Liver (tissue), 9 donors: Measurements from ENCODE around the gene ATAD1. TPM values are rescaled to one million over a fixed set of nuclear protein-coding genes. Genes with fewer than 3 reads are reported as not detected.
A peak's percentile ranks its signal among the peaks of the same experiment; 100 is the strongest.

Experiments
- DNase-seq: peaks from one replicate; pipeline ENCODE4 v3.0.0-alpha.2; 2017; ENCODE audit warnings: low spot score
- H3K27ac ChIP-seq, 2 donors: one replicate each; pipeline ENCODE4 v1.7.0; 2013; ENCODE audit warnings: inconsistent platforms in 2 of 2, low read length in 2 of 2, control low read depth in 1 of 2, low read depth in 1 of 2, mild to moderate bottlenecking in 1 of 2
- H3K27me3 ChIP-seq, 4 donors: one replicate each; pipeline versions ENCODE4 v1.6.1 to v1.7.0; 2013; ENCODE audit warnings: low read length in 3 of 4, inconsistent platforms in 1 of 4, mild to moderate bottlenecking in 1 of 4, moderate library complexity in 1 of 4; ENCODE audit not compliant: control insufficient read depth in 4 of 4, insufficient read depth in 4 of 4
- H3K36me3 ChIP-seq, 4 donors: one replicate each; pipeline versions ENCODE4 v1.6.1 to v1.7.0; 2013; ENCODE audit warnings: low read length in 3 of 4, mild to moderate bottlenecking in 3 of 4, low read depth in 1 of 4, moderate library complexity in 1 of 4; ENCODE audit not compliant: control insufficient read depth in 4 of 4, insufficient read depth in 3 of 4
- H3K4me1 ChIP-seq, 4 donors: one replicate each; pipeline versions ENCODE4 v1.6.1 to v1.7.0; 2013; ENCODE audit warnings: low read length in 3 of 4, mild to moderate bottlenecking in 3 of 4, moderate library complexity in 1 of 4; ENCODE audit not compliant: control insufficient read depth in 4 of 4, insufficient read depth in 4 of 4
- H3K4me3 ChIP-seq, 3 donors: one replicate each; pipeline versions ENCODE4 v1.6.1 to v1.7.0; 2013; ENCODE audit warnings: low read length in 3 of 3, control low read depth in 1 of 3, low read depth in 1 of 3, mild to moderate bottlenecking in 1 of 3
- H3K9ac ChIP-seq, 2 donors: one replicate each; pipeline ENCODE4 v1.7.0; 2013; ENCODE audit warnings: low read length in 2 of 2, mild to moderate bottlenecking in 2 of 2, moderate library complexity in 2 of 2, control low read depth in 1 of 2, low read depth in 1 of 2
- H3K9me3 ChIP-seq, 4 donors: one replicate each; pipeline versions ENCODE4 v1.6.1 to v1.7.0; 2013; ENCODE audit warnings: low read length in 3 of 4; ENCODE audit not compliant: control insufficient read depth in 4 of 4
- CTCF ChIP-seq: fragments of 150-350 bp; IDR thresholded peaks from 2 replicates; pipeline ENCODE4 v1.5.1; 2017; ENCODE audit warnings: improper control_type of control experiment, low read depth, low read length; ENCODE audit not compliant: missing input control
- EGR1 ChIP-seq, 2 donors: IDR thresholded peaks; 2 replicates each; pipeline ENCODE4 v1.6.1; 2016 to 2018; ENCODE audit warnings: antibody characterized with exemption in 2 of 2, low read depth in 2 of 2
- FOXA1 ChIP-seq: IDR thresholded peaks from 2 replicates; pipeline ENCODE4 v1.6.1; 2016; ENCODE audit warnings: antibody characterized with exemption
- FOXA2 ChIP-seq: IDR thresholded peaks from 2 replicates; pipeline ENCODE4 v1.6.1; 2016; ENCODE audit warnings: antibody characterized with exemption
- GABPA ChIP-seq, 2 donors: IDR thresholded peaks in 1 of 2; conservative IDR thresholded peaks in 1 of 2; 2 replicates each; pipeline ENCODE4 v1.6.1; 2016; ENCODE audit warnings: antibody characterized with exemption in 2 of 2, mild to moderate bottlenecking in 1 of 2, moderate library complexity in 1 of 2
- HNF4A ChIP-seq, 2 donors: conservative IDR thresholded peaks; 2 replicates each; pipeline ENCODE4 v1.6.1; 2016; ENCODE audit warnings: antibody characterized with exemption in 2 of 2, mild to moderate bottlenecking in 2 of 2
- HNF4G ChIP-seq: IDR thresholded peaks from 2 replicates; pipeline ENCODE4 v1.6.1; 2016; ENCODE audit warnings: antibody characterized with exemption
- JUND ChIP-seq, 2 donors: IDR thresholded peaks; 2 replicates each; pipeline ENCODE4 v1.6.1; 2016; ENCODE audit warnings: antibody characterized with exemption in 2 of 2
- NR2F2 ChIP-seq: IDR thresholded peaks from 2 replicates; pipeline ENCODE4 v1.6.1; 2016; ENCODE audit warnings: antibody characterized with exemption
- RAD21 ChIP-seq, 2 donors: IDR thresholded peaks; 2 replicates each; pipeline ENCODE4 v1.6.1; 2016; ENCODE audit warnings: antibody characterized with exemption in 2 of 2, mild to moderate bottlenecking in 2 of 2
- RXRA ChIP-seq, 2 donors: IDR thresholded peaks; 2 replicates each; pipeline ENCODE4 v1.6.1; 2017 to 2018; ENCODE audit warnings: antibody characterized with exemption in 2 of 2, mild to moderate bottlenecking in 1 of 2
- SP1 ChIP-seq: IDR thresholded peaks from 2 replicates; pipeline ENCODE4 v1.6.1; 2018; ENCODE audit warnings: antibody characterized with exemption, mild to moderate bottlenecking
- TAF1 ChIP-seq: conservative IDR thresholded peaks from 2 replicates; pipeline ENCODE4 v1.6.1; 2016; ENCODE audit warnings: antibody characterized with exemption, mild to moderate bottlenecking
- YY1 ChIP-seq: IDR thresholded peaks from 2 replicates; pipeline ENCODE4 v1.6.1; 2016; ENCODE audit warnings: antibody characterized with exemption, mild to moderate bottlenecking
- ZBTB33 ChIP-seq: IDR thresholded peaks from 2 replicates; pipeline ENCODE4 v1.6.1; 2016; ENCODE audit warnings: antibody characterized with exemption
- WGBS: extraction: QIAGEN DNeasy Blood & Tissue Kit; methylation state at CpG from one replicate; pipeline ENCODE4 v1.1.7; 2013; 5-methylcytosine and 5-hydroxymethylcytosine counted together
- polyA plus RNA-seq, 2 donors: library from polyadenylated mRNA; stranded (reverse) in 1 of 2; unstranded in 1 of 2; fragments of 200-250 nt in 1 of 2; fragments of >200 nt in 1 of 2; fragmentation: Nextera tagmentation in 1 of 2; extraction: Ambion mirVana in 1 of 2; gene quantifications; one replicate each; pipeline versions ENCODE4 v1.2.1 to v1.2.3, GENCODE V29; 2013 to 2015
- total RNA-seq, 2 donors: library from RNA; depleted of rRNA; stranded (reverse); fragments of >200 nt; gene quantifications; one replicate each; pipeline ENCODE4 v1.2.3, GENCODE V29; 2014
- TF ChIP-seq, protein P1 (sequence below): IDR thresholded peaks from 2 replicates; pipeline ENCODE4 v1.6.1; 2016; ENCODE audit warnings: antibody characterized with exemption, mild to moderate bottlenecking
- TF ChIP-seq, protein P2 (sequence below): IDR thresholded peaks from 2 replicates; pipeline ENCODE4 v1.6.1; 2016; ENCODE audit warnings: antibody characterized with exemption
- TF ChIP-seq, protein P3 (sequence below): IDR thresholded peaks from 2 replicates; pipeline ENCODE4 v1.6.1; 2016; ENCODE audit warnings: antibody characterized with exemption
- donor health status: healthy.
- donor health status: healthy.
- donor health status: healthy.
- donor health status: healthy.
- donor health status: healthy.

The ATAD1 gene
- total and polyA plus RNA-seq, 4 donors: 12.6 to 33.4 (median 13.1) TPM

- TF ChIP-seq ZBTB33 (no peak), TAF1 (no peak), HNF4A (conservative IDR thresholded peaks at IDR 0.05) (peak; percentile 42 to 46), FOXA2 (no peak), CTCF (no peak), FOXA1 (no peak)
These were observed 63.8 kb downstream of the ATAD1 start (continued) for GRCh38 chr10:87753995-87754866.

DNA sequence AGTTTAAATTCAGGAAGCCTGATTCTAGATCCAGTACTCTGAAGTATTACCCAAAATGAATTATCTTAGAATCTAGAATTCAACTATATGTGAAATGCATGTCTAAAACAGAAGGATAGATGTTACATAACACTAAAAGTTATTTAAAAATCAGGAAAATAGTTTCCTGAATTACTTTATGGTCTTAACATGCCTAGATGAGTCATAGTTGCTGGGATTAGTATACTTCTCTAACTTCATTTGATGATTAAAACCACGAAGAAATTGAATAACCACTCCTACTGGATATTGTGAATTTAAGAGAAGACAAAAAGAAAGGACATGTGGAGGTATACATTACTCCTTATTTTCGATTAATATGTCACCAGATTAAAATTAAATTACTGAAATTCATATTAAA is 65.5 kb downstream of the ATAD1 start:
- Histone ChIP-seq H3K4me1 (no peaks in the 10 kb centered on the region), H3K36me3 (peaks cover 0 to 8% (median 4%) of the 10 kb centered on the region in 4 donors), H3K27me3 (no peaks in the 10 kb centered on the region), H3K9me3 (no peaks in the 10 kb centered on the region), H3K27ac (no peak overlapping the region), H3K9ac (no peak overlapping the region), H3K4me3 (no peak overlapping the region)
- WGBS: 90% methylated on average over 2 of the region's 2 CpGs
- TF ChIP-seq HNF4G (no peak), SP1 (no peak), NR2F2 (no peak), TAF1 (no peak), HNF4A (conservative IDR thresholded peaks at IDR 0.05) (no peak), RXRA (IDR thresholded peaks at IDR 0.05) (no peak), RAD21 (IDR thresholded peaks at IDR 0.05) (no peak), CTCF (no peak), EGR1 (IDR thresholded peaks at IDR 0.05; ENCODE audit: low read depth in 2 of 2) (no peak), FOXA2 (no peak), JUND (IDR thresholded peaks at IDR 0.05) (no peak), YY1 (no peak), ZBTB33 (no peak), GABPA (IDR thresholded peaks at IDR 0.05 in 1 of 2, conservative IDR thresholded peaks at IDR 0.05 in 1 of 2) (no peak), FOXA1 (no peak)
- TF ChIP-seq, protein P1, sequence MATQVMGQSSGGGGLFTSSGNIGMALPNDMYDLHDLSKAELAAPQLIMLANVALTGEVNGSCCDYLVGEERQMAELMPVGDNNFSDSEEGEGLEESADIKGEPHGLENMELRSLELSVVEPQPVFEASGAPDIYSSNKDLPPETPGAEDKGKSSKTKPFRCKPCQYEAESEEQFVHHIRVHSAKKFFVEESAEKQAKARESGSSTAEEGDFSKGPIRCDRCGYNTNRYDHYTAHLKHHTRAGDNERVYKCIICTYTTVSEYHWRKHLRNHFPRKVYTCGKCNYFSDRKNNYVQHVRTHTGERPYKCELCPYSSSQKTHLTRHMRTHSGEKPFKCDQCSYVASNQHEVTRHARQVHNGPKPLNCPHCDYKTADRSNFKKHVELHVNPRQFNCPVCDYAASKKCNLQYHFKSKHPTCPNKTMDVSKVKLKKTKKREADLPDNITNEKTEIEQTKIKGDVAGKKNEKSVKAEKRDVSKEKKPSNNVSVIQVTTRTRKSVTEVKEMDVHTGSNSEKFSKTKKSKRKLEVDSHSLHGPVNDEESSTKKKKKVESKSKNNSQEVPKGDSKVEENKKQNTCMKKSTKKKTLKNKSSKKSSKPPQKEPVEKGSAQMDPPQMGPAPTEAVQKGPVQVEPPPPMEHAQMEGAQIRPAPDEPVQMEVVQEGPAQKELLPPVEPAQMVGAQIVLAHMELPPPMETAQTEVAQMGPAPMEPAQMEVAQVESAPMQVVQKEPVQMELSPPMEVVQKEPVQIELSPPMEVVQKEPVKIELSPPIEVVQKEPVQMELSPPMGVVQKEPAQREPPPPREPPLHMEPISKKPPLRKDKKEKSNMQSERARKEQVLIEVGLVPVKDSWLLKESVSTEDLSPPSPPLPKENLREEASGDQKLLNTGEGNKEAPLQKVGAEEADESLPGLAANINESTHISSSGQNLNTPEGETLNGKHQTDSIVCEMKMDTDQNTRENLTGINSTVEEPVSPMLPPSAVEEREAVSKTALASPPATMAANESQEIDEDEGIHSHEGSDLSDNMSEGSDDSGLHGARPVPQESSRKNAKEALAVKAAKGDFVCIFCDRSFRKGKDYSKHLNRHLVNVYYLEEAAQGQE: no peak
- TF ChIP-seq, protein P2, sequence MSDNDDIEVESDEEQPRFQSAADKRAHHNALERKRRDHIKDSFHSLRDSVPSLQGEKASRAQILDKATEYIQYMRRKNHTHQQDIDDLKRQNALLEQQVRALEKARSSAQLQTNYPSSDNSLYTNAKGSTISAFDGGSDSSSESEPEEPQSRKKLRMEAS: no peak
- TF ChIP-seq, protein P3, sequence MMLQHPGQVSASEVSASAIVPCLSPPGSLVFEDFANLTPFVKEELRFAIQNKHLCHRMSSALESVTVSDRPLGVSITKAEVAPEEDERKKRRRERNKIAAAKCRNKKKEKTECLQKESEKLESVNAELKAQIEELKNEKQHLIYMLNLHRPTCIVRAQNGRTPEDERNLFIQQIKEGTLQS: no peak
- no peak for DNase-seq
